Colonic mucosa (tissue), 4 donors: ENCODE data around the gene BRMS1. TPM values are rescaled to one million over a fixed set of nuclear protein-coding genes. Genes with fewer than 3 reads are reported as not detected.

Source experiments
- DNase-seq: peaks from one replicate; pipeline ENCODE4 v3.0.0-alpha.2; 2020
- H3K27ac ChIP-seq: fragments of 200-600 bp; one replicate; pipeline ENCODE4 v1.8.0; 2021
- H3K27me3 ChIP-seq: fragments of 200-600 bp; one replicate; pipeline ENCODE4 v1.8.0; 2021
- H3K36me3 ChIP-seq: fragments of 200-600 bp; one replicate; pipeline ENCODE4 v1.8.0; 2021
- H3K4me1 ChIP-seq: fragments of 200-600 bp; one replicate; pipeline ENCODE4 v1.8.0; 2021; ENCODE audit warnings: mild to moderate bottlenecking
- H3K4me3 ChIP-seq: fragments of 200-600 bp; one replicate; pipeline ENCODE4 v1.8.0; 2021
- H3K9ac ChIP-seq, 2 donors: one replicate each; pipeline ENCODE4 v1.7.0; 2013; ENCODE audit warnings: control low read depth in 2 of 2, low read depth in 2 of 2, low read length in 2 of 2
- H3K9me3 ChIP-seq: fragments of 200-600 bp; one replicate; pipeline ENCODE4 v1.8.0; 2021
- CTCF ChIP-seq: fragments of 200-600 bp; IDR thresholded peaks from one replicate; pipeline ENCODE4 v1.8.0; 2022; ENCODE audit warnings: antibody characterized with exemption, mild to moderate bottlenecking
- intact Hi-C: fragments of 100-400 bp; cut with DNase I; formaldehyde crosslinking; loops from one replicate; pipeline ENCODE4 v1.14.1; 2022
- total RNA-seq, 2 donors: library from RNA; stranded (reverse); fragmentation: NEBNext Ultra II Directional in 1 of 2; extraction: Animal tissue kit (Norgen Biotek cat#: 25700) in 1 of 2; gene quantifications; one replicate each; pipeline ENCODE4 v1.2.1, GENCODE V29; 2021
- donor health status: healthy.
- donor health status: DM: no; HTN: no; CAD: no.
- donor health status: DM: no; HTN: no; CAD: no.

The BRMS1 gene
- total RNA-seq, 2 donors from 2014 or later: 31.1 to 64.6 TPM

GRCh38 chr11:66310324-66310723, 34.6 kb downstream of the BRMS1 start:
- Histone ChIP-seq H3K27me3 (no peaks in the 10 kb centered on the region), H3K9me3 (no peaks in the 10 kb centered on the region), H3K27ac (no peak overlapping the region), H3K9ac (no peak overlapping the region), H3K36me3 (no peaks in the 10 kb centered on the region), H3K4me3 (no peak overlapping the region), H3K4me1 (peaks cover 5% of the 10 kb centered on the region)
- DNase-seq: no peak
- intact Hi-C loops: no loop called here
- TF ChIP-seq CTCF: no peak

GRCh38 chr11:66309475-66309874, 35.4 kb downstream of the BRMS1 start:
- H3K36me3 ChIP-seq: no peaks in the 10 kb centered on the region
- H3K4me1 ChIP-seq: peaks cover 5% of the 10 kb centered on the region
- no peaks in the 10 kb centered on the region for H3K9me3 ChIP-seq
- no peak overlapping the region for H3K9ac ChIP-seq
- no peaks in the 10 kb centered on the region for H3K27me3 ChIP-seq
- intact Hi-C loops: no loop called here
- TF ChIP-seq CTCF: no peak
- H3K4me3 ChIP-seq: no peak overlapping the region
- no peak for DNase-seq
- H3K27ac ChIP-seq: no peak overlapping the region

GRCh38 chr11:66302656-66303055, 42.2 kb downstream of the BRMS1 start:
- Histone ChIP-seq H3K4me1 (no peaks in the 10 kb centered on the region), H3K4me3 (no peak overlapping the region), H3K27ac (no peak overlapping the region), H3K36me3 (no peaks in the 10 kb centered on the region), H3K9me3 (no peaks in the 10 kb centered on the region), H3K9ac (no peak overlapping the region), H3K27me3 (no peaks in the 10 kb centered on the region)
- no peak for TF ChIP-seq CTCF
- intact Hi-C loops: no loop called here
- DNase-seq: no peak

- Histone ChIP-seq H3K27me3 (no peaks in the 10 kb centered on the region), H3K9ac (no peak overlapping the region), H3K9me3 (no peaks in the 10 kb centered on the region), H3K36me3 (no peaks in the 10 kb centered on the region), H3K4me3 (no peak overlapping the region), H3K4me1 (no peaks in the 10 kb centered on the region), H3K27ac (no peak overlapping the region)
- no peak for DNase-seq
- intact Hi-C loops: no loop called here
- TF ChIP-seq CTCF: no peak
These were observed 45.7 kb downstream of the BRMS1 start for GRCh38 chr11:66299186-66299585.

- no peaks in the 10 kb centered on the region for H3K4me1 ChIP-seq
- intact Hi-C loops: no loop called here
- H3K9ac ChIP-seq: no peak overlapping the region
- TF ChIP-seq CTCF: no peak
- no peaks in the 10 kb centered on the region for H3K36me3 ChIP-seq
- H3K27me3 ChIP-seq: peaks cover under 1% of the 10 kb centered on the region
- H3K9me3 ChIP-seq: no peaks in the 10 kb centered on the region
- no peak overlapping the region for H3K27ac ChIP-seq
- H3K4me3 ChIP-seq: no peak overlapping the region
- DNase-seq: no peak
These were observed 47.3 kb downstream of the BRMS1 start for GRCh38 chr11:66297610-66298009.
